GM12874 (cell line): ENCODE results near the gene PACRG.

Experiments used
- TF ChIP-seq, protein P1 (sequence below): IDR thresholded peaks from 2 replicates; pipeline ENCODE4 v1.5.1; 2011; ENCODE audit warnings: low read depth, mild to moderate bottlenecking, control low read depth, low read length, moderate library complexity; ENCODE audit not compliant: insufficient read depth

The PACRG gene

DNA sequence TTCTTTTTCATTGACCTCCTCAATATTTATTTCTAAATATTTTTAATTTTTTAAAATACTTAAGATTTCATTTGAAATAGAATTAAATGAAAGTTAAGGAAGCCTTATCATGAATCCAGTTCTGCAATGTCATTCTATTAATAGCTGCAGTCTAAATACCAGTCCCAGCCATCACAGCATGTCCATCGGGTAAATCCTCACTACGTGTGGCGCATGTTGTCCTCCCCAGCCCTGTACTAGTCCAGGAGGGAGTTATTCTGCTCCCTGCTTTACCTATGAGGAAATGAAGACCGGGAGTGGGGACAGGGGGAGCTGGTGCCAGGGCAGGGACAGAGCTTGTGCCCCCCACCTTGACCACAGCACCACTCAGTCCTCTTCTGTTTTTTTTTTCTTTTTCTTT, 561.7 kb downstream of the PACRG start:
- TF ChIP-seq, protein P1, sequence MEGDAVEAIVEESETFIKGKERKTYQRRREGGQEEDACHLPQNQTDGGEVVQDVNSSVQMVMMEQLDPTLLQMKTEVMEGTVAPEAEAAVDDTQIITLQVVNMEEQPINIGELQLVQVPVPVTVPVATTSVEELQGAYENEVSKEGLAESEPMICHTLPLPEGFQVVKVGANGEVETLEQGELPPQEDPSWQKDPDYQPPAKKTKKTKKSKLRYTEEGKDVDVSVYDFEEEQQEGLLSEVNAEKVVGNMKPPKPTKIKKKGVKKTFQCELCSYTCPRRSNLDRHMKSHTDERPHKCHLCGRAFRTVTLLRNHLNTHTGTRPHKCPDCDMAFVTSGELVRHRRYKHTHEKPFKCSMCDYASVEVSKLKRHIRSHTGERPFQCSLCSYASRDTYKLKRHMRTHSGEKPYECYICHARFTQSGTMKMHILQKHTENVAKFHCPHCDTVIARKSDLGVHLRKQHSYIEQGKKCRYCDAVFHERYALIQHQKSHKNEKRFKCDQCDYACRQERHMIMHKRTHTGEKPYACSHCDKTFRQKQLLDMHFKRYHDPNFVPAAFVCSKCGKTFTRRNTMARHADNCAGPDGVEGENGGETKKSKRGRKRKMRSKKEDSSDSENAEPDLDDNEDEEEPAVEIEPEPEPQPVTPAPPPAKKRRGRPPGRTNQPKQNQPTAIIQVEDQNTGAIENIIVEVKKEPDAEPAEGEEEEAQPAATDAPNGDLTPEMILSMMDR: no peak

DNA sequence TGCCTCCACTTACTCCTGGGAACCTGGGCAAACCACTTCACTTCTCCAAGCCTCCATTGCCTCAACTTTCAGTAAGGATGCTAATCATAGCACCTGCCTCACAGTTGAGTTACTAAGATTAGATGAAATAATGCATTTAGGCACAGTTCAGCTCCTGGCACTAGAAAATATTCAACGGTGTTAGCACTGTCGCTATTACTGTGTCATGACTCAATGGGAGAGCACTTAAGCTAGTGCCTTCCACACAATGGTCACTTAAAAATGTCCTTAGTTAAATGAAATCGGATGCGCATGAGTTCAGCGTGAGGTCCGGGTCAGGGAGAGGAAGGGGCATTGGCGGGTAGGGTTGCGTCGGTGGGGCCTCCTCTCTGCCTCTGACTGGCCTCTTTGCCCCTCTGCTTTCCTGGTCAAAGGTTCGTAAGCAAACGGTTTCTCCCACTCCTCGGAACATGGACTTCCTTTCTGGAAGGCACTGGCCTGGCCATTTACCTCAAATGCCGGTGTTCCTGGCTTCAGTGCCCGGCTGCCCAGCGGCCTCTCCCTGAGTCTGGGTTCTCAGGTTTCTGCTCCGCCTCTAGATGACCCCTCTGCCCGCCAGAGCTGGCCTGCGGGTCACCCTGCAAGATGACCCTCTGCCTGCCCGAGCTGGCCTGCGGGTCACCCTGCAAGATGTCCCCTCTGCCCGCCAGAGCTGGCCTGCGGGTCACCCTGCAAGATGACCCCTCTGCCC, 562.9 kb downstream of the PACRG start:
- TF ChIP-seq, protein P1: no peak

DNA sequence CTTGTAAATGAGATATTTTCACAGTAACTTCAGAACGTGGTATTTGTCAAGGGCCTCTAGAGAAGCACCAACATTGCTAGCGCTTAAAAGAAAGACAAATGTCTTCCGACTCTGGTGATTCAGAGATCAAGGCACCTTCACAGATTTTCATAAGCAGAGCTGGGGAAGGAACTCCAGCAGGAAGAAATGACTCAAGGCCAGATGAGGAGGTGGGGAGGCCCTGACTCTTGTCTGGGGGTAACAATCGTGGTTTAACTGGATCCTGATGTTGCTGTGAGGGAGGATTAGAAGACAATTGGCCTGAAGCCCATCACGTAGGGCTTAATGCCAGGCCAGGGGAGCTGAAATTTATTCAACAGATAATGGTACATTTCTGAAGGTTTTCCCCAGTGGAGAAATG, 563.8 kb downstream of the PACRG start:
- TF ChIP-seq, protein P1: no peak

DNA sequence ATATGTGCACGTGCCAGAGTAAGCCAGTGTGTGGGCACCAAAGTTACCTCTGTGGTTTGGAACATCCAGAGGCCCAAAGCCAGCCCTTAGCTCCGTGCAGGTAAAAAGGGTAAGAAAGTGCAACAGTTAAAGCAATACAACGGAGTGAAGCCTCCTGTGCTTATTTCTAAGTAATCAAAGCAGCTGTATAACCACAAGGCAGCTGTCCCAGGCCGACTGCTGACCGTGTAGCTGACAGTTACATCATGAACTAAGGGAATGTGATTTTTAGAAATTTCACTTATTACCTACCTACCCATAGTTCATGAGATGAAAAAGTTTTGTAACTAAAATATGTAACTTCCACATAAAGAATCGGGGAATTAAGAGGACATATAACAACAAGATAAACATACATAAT, 565.5 kb downstream of the PACRG start:
- TF ChIP-seq, protein P1: no peak

DNA sequence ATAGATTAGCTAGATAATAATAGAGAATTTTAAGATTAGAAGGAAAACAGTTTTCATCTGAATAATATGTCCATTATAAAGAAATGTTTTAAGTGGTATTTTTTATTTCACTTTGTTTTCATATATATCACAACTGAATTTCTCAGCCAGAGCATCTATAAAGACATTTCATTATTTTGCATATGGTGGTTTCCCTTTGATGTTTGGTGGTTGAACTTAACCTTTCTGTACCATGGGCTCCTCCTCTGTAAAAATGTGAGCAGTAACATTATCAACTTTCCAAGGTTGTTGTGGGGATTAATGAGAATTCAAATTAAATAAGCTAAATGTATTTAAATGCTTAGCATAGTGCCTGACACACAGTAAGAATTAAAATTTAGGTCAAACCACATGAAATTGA, 567.0 kb downstream of the PACRG start:
- TF ChIP-seq, protein P1: no peak

DNA sequence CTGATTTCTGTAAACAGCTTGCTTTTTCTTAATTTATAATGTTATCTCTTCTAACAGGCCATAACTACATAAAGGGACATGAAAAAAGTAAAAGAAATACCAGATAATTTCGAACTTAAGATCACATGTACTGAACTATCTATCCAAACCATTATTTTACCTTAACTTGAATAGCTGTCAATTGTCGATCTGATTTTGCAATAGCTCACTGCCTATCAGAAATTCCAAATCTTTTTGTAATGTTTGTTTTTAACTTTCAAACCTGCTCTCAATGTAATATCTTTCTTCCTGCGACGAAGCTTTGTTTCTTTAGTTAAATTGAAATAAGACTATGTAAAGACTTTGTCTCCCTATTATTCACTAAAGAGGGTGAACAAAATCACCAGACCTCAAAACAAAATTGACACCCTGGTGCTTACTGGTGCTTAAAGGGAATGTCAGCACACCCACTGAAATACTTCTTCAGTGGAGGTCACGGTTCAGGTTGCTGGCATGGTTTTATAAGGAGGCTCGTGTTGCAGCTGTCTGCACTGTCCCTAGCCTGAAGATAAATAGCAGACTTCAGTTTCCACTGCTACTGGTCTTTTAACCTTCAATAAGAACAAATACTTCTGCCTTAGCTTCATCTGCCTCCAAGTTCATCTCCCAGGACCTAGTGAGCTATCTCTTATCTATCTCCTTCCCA, 569.2 kb downstream of the PACRG start:
- TF ChIP-seq, protein P1: no peak

DNA sequence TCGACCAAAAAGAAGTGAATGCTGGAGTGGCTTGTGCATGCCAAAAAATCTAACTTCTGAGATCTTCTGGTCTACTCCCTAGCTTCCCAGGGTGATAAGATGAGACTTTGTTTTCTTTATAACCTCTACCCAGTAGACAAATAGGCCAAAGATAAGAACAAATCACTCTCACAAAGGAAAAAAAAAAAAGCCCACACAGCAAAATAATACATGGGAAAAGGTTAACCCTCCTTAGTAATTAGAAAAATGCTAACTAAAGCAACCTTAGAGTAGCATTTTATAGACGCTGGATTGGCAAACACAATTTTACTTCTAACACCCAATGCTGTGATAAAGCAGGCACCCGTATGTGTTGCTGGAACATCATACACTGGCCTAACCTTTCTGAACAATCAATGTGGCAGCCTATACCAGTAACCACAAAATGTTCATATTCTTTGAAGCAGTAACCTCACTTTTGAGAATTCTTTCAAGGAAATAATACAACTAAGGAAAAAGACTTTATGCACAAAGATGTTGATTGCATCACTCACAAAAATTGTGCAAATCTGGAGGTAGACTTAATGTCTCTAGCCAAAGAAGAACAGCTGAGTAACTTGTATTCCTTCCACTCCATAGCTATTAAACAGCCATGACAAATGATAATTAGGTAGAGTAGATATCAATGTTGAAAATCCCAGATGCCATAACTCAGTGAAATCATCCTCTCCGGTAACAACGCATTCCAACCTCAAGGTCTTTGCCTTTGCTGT, 570.5 kb downstream of the PACRG start:
- TF ChIP-seq, protein P1: no peak
